Measurements from ENCODE around the gene UBB.

- TF ChIP-seq CTCF (IDR thresholded peaks at IDR 0.05), result no peak
- no peak for TF ChIP-seq POLR2A (IDR thresholded peaks at IDR 0.05)
Observed at GRCh38 chr17:16349431-16349830, 31.5 kb upstream of the UBB start.
